ENCODE results near the gene INSYN2A.

DNA sequence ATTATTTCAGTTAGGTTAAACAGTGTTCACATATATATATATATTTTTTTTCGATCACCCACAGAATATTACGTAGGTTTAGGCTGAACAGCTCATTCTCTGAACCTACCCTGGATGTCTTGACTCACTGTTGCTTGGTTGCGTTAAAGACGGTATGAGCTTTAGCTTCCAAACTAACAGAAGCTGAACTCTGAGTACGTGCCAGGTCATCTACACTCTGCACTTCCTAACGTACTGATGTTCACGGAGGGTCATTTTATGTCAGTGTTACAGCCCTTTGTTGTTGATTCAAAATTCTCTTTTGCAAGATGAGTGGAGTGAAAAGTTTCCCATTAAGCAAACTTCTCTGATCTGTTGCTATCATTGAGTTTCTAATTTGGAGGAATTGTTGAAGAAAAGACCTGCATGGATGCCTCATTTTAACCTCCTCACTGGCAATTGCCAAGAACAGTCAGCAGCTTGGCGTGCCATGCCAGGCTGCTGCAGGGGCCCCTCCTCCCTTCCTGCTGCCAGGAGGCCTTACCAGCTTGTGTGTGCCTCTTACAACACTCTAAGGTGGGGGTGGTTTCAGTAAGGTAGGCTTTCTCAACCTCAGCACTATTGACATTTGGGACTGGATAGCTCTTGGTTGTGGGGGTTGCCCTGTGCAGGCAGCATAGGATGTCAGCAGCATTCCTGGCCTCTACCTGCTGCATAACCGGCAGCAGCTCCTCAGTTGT lies 44.3 kb downstream of the INSYN2A start:
- no peak for TF ChIP-seq REST (IDR thresholded peaks at IDR 0.05; ENCODE audit: insufficient read depth in 1 of 2, low read depth in 2 of 2, low read length in 2 of 2)
- TF ChIP-seq TAF1 (IDR thresholded peaks at IDR 0.05; ENCODE audit: borderline replicate concordance, insufficient read depth, low read length), result no peak
- TF ChIP-seq POLR2AphosphoS5 (IDR thresholded peaks at IDR 0.05; ENCODE audit: low read depth, low read length), result no peak

Data from PFSK-1 (cell line).